Thymus (tissue), 11 donors: ENCODE measurements around the gene LHX5. TPM values are rescaled to one million over a fixed set of nuclear protein-coding genes. Genes with fewer than 3 reads are reported as not detected.
A peak's percentile ranks its signal among the peaks of the same experiment; 100 is the strongest.

Source experiments
- DNase-seq, 9 donors: peaks; one replicate each; pipeline ENCODE4 v3.0.0-alpha.2; 2013; ENCODE audit warnings: low spot score in 9 of 9, low read depth in 6 of 9, missing footprints in 1 of 9
- H3K27ac ChIP-seq, 2 donors: one replicate each; pipeline ENCODE4 v1.5.1; 2013; ENCODE audit warnings: control low read depth in 1 of 2, low read depth in 1 of 2, low read length in 1 of 2, mild to moderate bottlenecking in 1 of 2, moderate library complexity in 1 of 2
- H3K27me3 ChIP-seq, 2 donors: one replicate each; pipeline ENCODE4 v1.5.1; 2013; ENCODE audit warnings: low read length in 1 of 2; ENCODE audit not compliant: control insufficient read depth in 2 of 2, insufficient read depth in 1 of 2
- H3K36me3 ChIP-seq, 2 donors: one replicate each; pipeline ENCODE4 v1.5.1; 2013; ENCODE audit warnings: low read length in 1 of 2, mild to moderate bottlenecking in 1 of 2, moderate library complexity in 1 of 2; ENCODE audit not compliant: control insufficient read depth in 2 of 2, insufficient read depth in 2 of 2
- H3K4me1 ChIP-seq, 2 donors: one replicate each; pipeline ENCODE4 v1.5.1; 2013; ENCODE audit warnings: low read length in 2 of 2; ENCODE audit not compliant: control insufficient read depth in 2 of 2, insufficient read depth in 2 of 2
- H3K4me3 ChIP-seq, 2 donors: one replicate each; pipeline ENCODE4 v1.5.1; 2013; ENCODE audit warnings: low read length in 2 of 2, control low read depth in 1 of 2, mild to moderate bottlenecking in 1 of 2
- H3K9me3 ChIP-seq, 2 donors: one replicate each; pipeline ENCODE4 v1.5.1; 2013; ENCODE audit warnings: low read length in 1 of 2, mild to moderate bottlenecking in 1 of 2; ENCODE audit not compliant: control insufficient read depth in 2 of 2, insufficient read depth in 1 of 2
- WGBS: extraction: QIAGEN DNeasy Blood & Tissue Kit; methylation state at CpG from one replicate; pipeline ENCODE4 v1.1.7; 2013; 5-methylcytosine and 5-hydroxymethylcytosine counted together
- polyA plus RNA-seq: library from polyadenylated mRNA; stranded (reverse); fragments of 200-250 nt; gene quantifications from one replicate; pipeline ENCODE4 v1.2.3, GENCODE V29; 2013
- total RNA-seq: library from RNA; stranded (reverse); fragments of 120-200 nt; gene quantifications from one replicate; pipeline ENCODE4 v1.2.4, GENCODE V29; 2013
- donor health status: healthy.

The LHX5 gene
- total and polyA plus RNA-seq, 2 donors = under 0.01 to 0.05 TPM

DNA sequence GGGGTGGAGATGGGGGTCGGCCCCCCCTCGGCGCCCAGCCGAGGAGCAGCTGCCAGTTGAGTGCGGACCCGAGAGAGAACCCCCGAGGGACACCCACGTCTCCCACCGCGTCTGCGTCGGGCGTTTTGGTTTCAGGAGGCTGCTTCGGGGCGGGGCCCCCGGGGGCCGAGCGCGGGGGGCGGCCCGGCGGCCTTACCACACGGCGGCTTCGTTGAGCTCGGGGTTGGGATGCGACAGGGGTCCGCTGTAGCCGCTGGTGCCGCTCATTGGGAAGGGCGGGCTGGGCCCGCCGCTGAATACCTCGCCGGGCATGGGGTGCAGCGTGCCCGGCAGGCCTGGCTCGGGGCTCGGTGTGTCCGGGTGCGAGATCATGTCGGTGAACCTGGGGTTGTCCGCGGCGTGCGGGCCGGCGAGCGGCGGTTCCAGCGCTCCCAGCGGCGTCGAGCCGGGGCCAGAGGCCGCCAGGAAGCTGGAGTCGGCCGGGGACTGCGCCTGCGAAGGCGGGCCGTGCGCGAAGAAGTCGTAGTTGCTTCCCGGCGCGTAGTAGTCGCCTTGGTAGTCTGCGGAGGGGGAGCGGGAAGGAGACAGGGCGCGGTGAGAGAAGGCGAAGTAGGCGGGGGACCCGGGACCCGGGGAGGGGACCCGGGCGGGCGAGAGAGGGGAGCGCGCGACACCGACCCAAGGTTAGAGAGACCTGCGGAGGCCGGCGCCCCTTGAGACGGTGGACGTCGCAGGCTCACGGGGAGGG, 8.5 kb downstream of the LHX5 start:
- H3K4me1 ChIP-seq = no peaks in the 10 kb centered on the region
- no peak for DNase-seq
- 3% methylated on average over 91 of the region's 91 CpGs for WGBS
- H3K36me3 ChIP-seq = no peaks in the 10 kb centered on the region
- H3K27me3 ChIP-seq = peaks cover 63 to 90% of the 10 kb centered on the region in 2 donors
- no peaks in the 10 kb centered on the region for H3K9me3 ChIP-seq
- no peak overlapping the region for H3K27ac ChIP-seq
- H3K4me3 ChIP-seq = no peak overlapping the region

GRCh38 chr12:113462117-113462774, 9.4 kb downstream of the LHX5 start:
- H3K9me3 ChIP-seq = no peaks in the 10 kb centered on the region
- H3K27me3 ChIP-seq = peaks cover 53 to 84% of the 10 kb centered on the region in 2 donors
- no peaks in the 10 kb centered on the region for H3K4me1 ChIP-seq
- H3K36me3 ChIP-seq = no peaks in the 10 kb centered on the region
- peak; percentile 29 to 71 (median 36) for DNase-seq
- peak overlapping the region in 1 of 2 donors; percentile 7 for H3K4me3 ChIP-seq
- WGBS = 11% methylated on average over 25 of the region's 25 CpGs
- no peak overlapping the region for H3K27ac ChIP-seq

DNA sequence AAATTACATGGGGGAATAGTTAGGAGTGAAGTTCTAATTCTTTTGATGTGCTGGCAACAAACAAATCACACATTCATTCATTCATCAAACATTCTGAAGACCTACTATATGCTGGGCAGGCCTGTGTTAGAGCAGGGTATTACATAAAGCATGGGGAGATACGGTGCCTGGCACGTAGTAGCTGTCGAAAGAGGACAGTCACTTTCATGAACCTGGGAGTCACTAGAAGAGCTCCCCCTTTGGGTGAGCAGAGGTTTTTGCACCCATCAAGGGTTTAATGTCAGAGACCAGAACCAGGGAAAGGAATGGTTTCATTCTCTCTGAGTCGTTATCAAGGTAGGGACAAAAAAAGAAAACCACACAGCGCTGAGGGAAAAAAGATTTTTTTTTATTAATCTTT, 10.0 kb downstream of the LHX5 start:
- Histone ChIP-seq H3K4me1 (no peaks in the 10 kb centered on the region), H3K9me3 (no peaks in the 10 kb centered on the region), H3K27me3 (peaks cover 48 to 80% of the 10 kb centered on the region in 2 donors), H3K4me3 (no peak overlapping the region), H3K36me3 (no peaks in the 10 kb centered on the region), H3K27ac (no peak overlapping the region)
- WGBS = 30% methylated on average over 5 of the region's 5 CpGs
- no peak for DNase-seq

DNA sequence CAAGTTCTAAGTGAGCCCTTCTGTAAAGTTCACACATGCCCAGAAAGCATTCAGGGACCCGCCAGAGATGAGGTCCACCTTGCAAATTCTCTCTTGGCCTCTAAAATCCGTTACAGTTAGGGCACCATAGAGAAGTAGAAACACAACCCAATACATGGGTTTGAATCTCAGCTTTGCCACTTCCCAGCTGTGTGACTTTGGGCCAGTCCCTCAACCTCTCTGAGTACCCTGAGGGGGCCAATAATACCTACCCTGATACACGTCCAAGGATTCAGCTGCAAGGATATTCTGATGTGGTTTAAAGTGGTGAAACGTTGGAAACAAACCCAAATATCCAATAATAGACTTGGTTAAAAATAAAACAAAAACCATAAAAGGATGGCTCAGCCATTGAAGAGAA, 11.7 kb downstream of the LHX5 start:
- Histone ChIP-seq H3K27ac (no peak overlapping the region), H3K4me1 (no peaks in the 10 kb centered on the region), H3K9me3 (no peaks in the 10 kb centered on the region), H3K36me3 (no peaks in the 10 kb centered on the region), H3K4me3 (no peak overlapping the region), H3K27me3 (peaks cover 31 to 66% of the 10 kb centered on the region in 2 donors)
- DNase-seq = no peak
- 56% methylated on average over 4 of the region's 4 CpGs for WGBS

DNA sequence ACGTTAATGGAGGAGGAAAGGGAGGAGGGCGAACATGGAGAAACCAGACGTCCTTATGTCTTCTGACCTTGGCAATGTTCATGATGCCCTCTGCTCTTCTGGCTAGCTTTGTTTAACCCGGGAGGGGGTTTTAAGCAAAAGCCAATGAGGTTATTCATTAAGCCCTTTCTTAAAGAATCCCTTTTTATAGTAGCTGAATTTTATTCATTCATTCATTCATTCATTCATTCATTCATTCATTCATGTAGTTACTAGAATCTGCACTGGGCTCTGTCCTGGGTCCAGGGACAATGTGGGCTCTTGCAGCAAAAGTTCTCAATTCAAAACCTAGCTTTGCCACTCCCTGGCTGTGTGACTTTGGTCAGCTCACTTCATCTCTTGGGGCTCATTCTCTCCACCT, 14.0 kb downstream of the LHX5 start:
- no peak for DNase-seq
- peaks cover 8 to 45% of the 10 kb centered on the region in 2 donors for H3K27me3 ChIP-seq

DNA sequence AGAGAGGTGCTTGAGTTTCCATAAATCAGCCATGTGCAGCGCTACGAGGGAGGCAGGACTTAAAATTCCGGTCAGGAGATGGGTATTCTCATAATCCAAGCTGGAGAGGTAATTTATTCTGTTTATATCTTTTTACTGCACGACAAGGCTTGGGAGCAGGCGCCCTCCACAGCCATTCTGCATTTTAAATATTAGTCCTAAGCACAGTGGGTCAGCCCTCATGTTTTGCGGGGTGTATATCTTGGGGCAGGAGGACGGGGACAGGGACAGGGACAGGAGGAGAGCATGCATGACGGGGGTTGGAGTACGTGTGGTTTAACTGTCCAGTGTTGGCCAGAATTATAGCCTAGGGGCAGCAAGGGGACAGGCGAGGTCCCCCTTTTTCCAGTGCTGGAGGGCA, 14.5 kb downstream of the LHX5 start:
- DNase-seq = no peak
- Histone ChIP-seq H3K9me3 (no peaks in the 10 kb centered on the region), H3K4me3 (no peak overlapping the region), H3K4me1 (no peaks in the 10 kb centered on the region), H3K36me3 (no peaks in the 10 kb centered on the region), H3K27ac (no peak overlapping the region), H3K27me3 (peaks cover 5 to 40% of the 10 kb centered on the region in 2 donors)
- WGBS = 77% methylated on average over 10 of the region's 10 CpGs

More for the DNA sequence above, 14.0 kb downstream of the LHX5 start:
- 81% methylated on average over 4 of the region's 4 CpGs for WGBS
- H3K9me3 ChIP-seq = no peaks in the 10 kb centered on the region
- H3K36me3 ChIP-seq = no peaks in the 10 kb centered on the region
- no peak overlapping the region for H3K4me3 ChIP-seq
- no peak overlapping the region for H3K27ac ChIP-seq
- no peaks in the 10 kb centered on the region for H3K4me1 ChIP-seq

DNA sequence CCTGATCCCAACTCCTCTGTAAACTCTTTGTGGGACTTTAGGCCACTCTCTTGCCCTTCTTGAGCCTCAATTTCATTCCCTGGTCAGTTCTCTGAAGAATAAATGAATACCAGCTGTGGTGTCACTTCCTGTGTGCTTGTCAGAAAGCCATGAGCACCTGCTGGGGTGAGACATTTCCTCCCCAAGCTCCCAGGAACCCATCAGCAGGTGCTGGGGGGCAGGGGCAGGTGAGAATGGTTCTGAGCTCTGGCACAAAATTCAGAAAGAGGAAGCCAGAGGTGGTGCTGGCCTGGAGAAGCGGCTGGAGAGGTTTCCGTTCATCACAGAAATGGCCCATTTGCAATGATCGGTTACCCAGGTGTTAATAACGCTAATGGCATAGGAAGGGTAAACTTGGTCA, 14.9 kb downstream of the LHX5 start:
- no peak overlapping the region for H3K4me3 ChIP-seq
- no peak overlapping the region for H3K27ac ChIP-seq
- DNase-seq = no peak
- 57% methylated on average over 4 of the region's 4 CpGs for WGBS
- H3K4me1 ChIP-seq = no peaks in the 10 kb centered on the region
- no peaks in the 10 kb centered on the region for H3K36me3 ChIP-seq
- no peaks in the 10 kb centered on the region for H3K9me3 ChIP-seq
- H3K27me3 ChIP-seq = peaks cover 3 to 37% of the 10 kb centered on the region in 2 donors

- no peaks in the 10 kb centered on the region for H3K9me3 ChIP-seq
- H3K27ac ChIP-seq = no peak overlapping the region
- no peak for DNase-seq
- no peaks in the 10 kb centered on the region for H3K4me1 ChIP-seq
- H3K36me3 ChIP-seq = no peaks in the 10 kb centered on the region
- WGBS = 83% methylated on average over 2 of the region's 2 CpGs
- peaks cover 0 to 31% of the 10 kb centered on the region in 2 donors for H3K27me3 ChIP-seq
- H3K4me3 ChIP-seq = no peak overlapping the region
Measured at GRCh38 chr12:113456199-113456598, 15.5 kb downstream of the LHX5 start.

DNA sequence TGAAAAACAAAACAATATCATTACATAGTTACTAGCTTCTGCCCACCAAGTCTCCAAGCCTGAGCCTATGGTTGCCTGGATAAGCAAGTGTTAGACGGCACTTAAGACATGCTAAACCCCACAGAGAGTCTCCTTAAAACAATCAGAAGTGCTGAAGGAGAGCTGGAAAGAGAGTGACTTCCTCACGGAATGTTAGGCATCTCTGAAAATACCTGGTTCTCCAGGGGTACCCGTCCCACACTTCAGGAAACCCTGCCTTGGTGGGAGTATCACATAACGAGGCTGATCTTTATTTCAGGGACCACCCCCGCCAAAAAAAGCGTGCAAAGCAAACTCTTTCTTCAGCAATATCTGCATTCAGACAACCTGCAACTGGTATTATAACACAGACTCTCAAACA, 18.3 kb downstream of the LHX5 start:
- 47% methylated on average over 6 of the region's 6 CpGs for WGBS
- peaks cover 0 to 11% of the 10 kb centered on the region in 2 donors for H3K27me3 ChIP-seq

More for the DNA sequence above, 18.3 kb downstream of the LHX5 start:
- Histone ChIP-seq H3K4me3 (no peak overlapping the region), H3K9me3 (peaks cover 0 to 4% of the 10 kb centered on the region in 2 donors), H3K36me3 (no peaks in the 10 kb centered on the region), H3K4me1 (no peaks in the 10 kb centered on the region), H3K27ac (no peak overlapping the region)
- no peak for DNase-seq
